Muscle of leg (tissue), 11 donors: ENCODE measurements around the gene NARS2. TPM values are rescaled to one million over a fixed set of nuclear protein-coding genes. Genes with fewer than 3 reads are reported as not detected.

ENCODE experiments used
- DNase-seq: peaks from one replicate; pipeline ENCODE4 v3.0.0; 2013
- H3K27ac ChIP-seq: one replicate; pipeline ENCODE4 v1.5.1; 2013; ENCODE audit warnings: mild to moderate bottlenecking, low read length, control low read depth
- H3K27me3 ChIP-seq: one replicate; pipeline ENCODE4 v1.6.1; 2013; ENCODE audit warnings: low read length; ENCODE audit not compliant: control insufficient read depth, insufficient read depth
- H3K36me3 ChIP-seq: one replicate; pipeline ENCODE4 v1.6.1; 2013; ENCODE audit warnings: low read length; ENCODE audit not compliant: control insufficient read depth, insufficient read depth
- H3K4me1 ChIP-seq: one replicate; pipeline ENCODE4 v1.6.1; 2013; ENCODE audit warnings: low read length; ENCODE audit not compliant: control insufficient read depth, insufficient read depth
- H3K4me3 ChIP-seq: one replicate; pipeline ENCODE4 v1.5.1; 2013; ENCODE audit warnings: low read length, control low read depth
- H3K9me3 ChIP-seq: replicated peaks from 2 replicates; pipeline ENCODE4 v1.6.1; 2013; ENCODE audit warnings: low read depth, low read length; ENCODE audit not compliant: control insufficient read depth
- WGBS: methylation state at CpG from one replicate; pipeline ENCODE4 v1.1.5; 2013; ENCODE audit warnings: missing lambda C conversion rate; ENCODE audit not compliant: insufficient coverage; 5-methylcytosine and 5-hydroxymethylcytosine counted together
- polyA plus RNA-seq, 8 donors: library from polyadenylated mRNA; unstranded; fragments of 120-200 nt; gene quantifications; one replicate each; pipeline versions ENCODE4 v1.2.1 to v1.2.3, GENCODE V29; 2013; ENCODE audit warnings: inconsistent platforms in 1 of 8, low replicate concordance in 1 of 8; ENCODE audit not compliant: insufficient read length in 8 of 8, insufficient read depth in 1 of 8
- total RNA-seq: library from RNA; stranded (reverse); fragments of 120-200 nt; gene quantifications from one replicate; pipeline ENCODE4 v1.2.4, GENCODE V29; 2013

NARS2 gene
- total and polyA plus RNA-seq, 9 donors, result 11.5 to 20.3 (median 14.9) TPM

DNA sequence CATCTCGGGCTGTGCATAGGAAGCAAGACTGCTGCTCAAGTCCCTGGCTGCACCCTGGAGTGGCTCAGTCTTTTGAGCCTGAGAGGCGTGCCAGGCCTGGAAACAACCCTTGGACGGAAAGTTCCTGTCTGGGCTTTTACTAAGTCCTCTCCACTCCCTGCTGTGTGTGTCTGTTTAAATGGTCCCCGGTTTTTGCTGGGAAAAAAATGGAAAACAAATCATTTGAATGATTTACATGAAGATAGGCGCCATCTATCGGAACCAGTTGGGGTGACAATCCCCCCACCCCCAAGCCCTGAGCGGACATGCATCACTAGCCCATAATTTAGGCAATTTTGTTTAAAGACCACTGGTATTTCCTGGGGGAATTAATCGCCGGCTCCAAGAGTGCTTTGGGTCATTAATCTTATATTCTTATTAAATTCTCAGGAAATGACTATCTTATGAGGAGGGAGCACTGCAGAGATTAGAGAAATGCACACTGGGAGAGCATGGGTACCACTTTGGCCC is 154.4 kb downstream of the NARS2 start:
- WGBS, result no CpG with 5 or more reads among the region's 9 CpGs
- H3K27me3 ChIP-seq, result peaks cover 4% of the 10 kb centered on the region
- no peak overlapping the region for H3K4me3 ChIP-seq
- peaks cover 26% of the 10 kb centered on the region for H3K4me1 ChIP-seq
- no peaks in the 10 kb centered on the region for H3K9me3 ChIP-seq
- peak overlapping the region; percentile 15 for H3K27ac ChIP-seq
- DNase-seq, result peak; percentile 95
- H3K36me3 ChIP-seq, result no peaks in the 10 kb centered on the region

DNA sequence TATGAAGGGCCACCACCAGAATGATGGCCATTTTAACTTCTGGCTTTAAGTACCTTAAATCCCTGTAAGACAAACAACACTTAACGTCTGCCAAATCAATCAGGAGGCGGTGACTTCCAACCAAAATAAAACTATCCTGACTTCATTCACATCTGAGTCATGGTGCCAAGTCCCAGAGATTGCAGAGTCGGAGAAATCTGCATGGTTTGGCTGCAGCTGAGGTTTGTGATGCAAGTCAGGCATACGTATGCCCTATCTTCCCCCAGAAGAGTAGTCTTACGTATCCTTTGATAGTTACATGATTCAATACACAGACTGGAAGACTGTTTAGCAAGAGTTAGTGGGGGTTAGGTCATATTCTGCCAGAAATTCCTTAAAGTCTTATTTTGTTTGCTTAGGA is 155.3 kb downstream of the NARS2 start:
- Histone ChIP-seq H3K27me3 (peaks cover 4% of the 10 kb centered on the region), H3K27ac (peak overlapping the region; percentile 72), H3K9me3 (no peaks in the 10 kb centered on the region), H3K4me3 (no peak overlapping the region), H3K4me1 (peaks cover 26% of the 10 kb centered on the region), H3K36me3 (no peaks in the 10 kb centered on the region)
- peak; percentile 81 for DNase-seq
- no CpG with 5 or more reads among the region's 5 CpGs for WGBS

DNA sequence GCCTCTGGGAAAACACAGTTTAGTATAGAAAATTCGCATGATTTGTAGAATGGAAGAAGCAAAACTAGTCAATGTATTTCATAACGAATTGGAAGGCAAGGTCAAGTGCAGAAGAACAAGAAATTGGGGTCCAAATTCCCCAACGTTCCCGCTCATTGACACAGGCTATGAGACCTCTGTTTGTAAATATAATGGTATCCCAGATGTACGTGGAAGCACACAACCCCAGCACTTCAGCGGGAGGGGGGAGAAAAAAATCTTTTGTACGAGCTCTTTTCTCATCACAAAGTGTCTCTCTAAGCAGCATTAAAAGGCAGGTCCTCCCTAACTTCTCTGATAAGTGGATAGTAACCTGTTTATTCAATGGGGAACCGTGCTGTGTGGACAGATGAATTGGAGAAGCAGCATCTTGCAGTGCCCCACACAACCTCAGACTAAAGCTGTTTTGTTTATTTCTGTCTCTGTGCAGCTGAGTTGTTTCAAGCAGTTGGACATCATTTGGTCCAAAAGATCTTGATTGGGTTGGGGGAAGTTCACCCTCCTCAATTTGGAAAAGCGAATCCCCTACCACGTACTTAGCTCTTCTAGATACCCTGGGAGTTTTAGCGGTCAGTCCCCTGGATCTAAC is 156.0 kb downstream of the NARS2 start:
- Histone ChIP-seq H3K9me3 (no peaks in the 10 kb centered on the region), H3K36me3 (no peaks in the 10 kb centered on the region), H3K4me3 (peak overlapping the region; percentile 55), H3K4me1 (peaks cover 26% of the 10 kb centered on the region), H3K27me3 (peaks cover 4% of the 10 kb centered on the region), H3K27ac (peak overlapping the region; percentile 72)
- DNase-seq, result no peak
- WGBS, result no CpG with 5 or more reads among the region's 11 CpGs

DNA sequence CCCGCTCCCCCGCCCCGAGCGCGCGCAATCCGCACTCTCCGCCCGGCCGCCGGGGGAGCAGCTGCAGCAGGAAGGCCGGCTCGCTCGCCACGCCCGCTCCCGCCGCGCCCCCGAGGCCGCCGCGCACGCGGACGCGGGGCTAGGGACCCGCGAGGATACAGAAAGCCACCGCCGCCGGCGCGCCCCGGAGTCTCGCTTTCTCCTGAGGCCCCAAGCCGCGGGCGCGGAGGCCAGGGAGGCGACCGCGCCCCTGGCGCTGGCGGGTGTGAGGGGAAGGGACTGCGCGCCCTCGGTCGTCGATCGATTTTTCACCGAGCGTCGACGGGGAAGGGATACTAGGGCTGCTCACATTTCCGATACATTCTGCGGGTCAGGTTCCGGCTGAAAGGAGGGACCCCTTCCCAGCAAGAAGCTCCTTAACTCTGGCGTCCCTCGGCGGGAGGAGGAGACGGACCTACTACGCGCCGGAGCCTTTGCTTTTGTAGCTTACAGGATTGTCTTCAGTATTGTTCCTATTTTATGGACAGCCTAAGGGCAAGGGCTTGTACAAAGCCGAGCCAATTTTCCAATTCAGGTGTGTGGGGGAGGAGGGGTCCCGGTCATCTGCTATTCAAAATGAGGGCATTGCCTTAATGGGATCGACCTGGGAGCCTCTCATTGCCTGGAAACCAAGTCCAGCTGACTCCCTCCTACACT is 156.6 kb downstream of the NARS2 start:
- peak overlapping the region; percentile 55 for H3K4me3 ChIP-seq
- peaks cover 26% of the 10 kb centered on the region for H3K4me1 ChIP-seq
- peak overlapping the region; percentile 72 for H3K27ac ChIP-seq
- no peaks in the 10 kb centered on the region for H3K36me3 ChIP-seq
- peak; percentile 95 for DNase-seq
- peaks cover 4% of the 10 kb centered on the region for H3K27me3 ChIP-seq
- under 1% methylated on average over 65 of the region's 68 CpGs for WGBS
- H3K9me3 ChIP-seq, result no peaks in the 10 kb centered on the region

DNA sequence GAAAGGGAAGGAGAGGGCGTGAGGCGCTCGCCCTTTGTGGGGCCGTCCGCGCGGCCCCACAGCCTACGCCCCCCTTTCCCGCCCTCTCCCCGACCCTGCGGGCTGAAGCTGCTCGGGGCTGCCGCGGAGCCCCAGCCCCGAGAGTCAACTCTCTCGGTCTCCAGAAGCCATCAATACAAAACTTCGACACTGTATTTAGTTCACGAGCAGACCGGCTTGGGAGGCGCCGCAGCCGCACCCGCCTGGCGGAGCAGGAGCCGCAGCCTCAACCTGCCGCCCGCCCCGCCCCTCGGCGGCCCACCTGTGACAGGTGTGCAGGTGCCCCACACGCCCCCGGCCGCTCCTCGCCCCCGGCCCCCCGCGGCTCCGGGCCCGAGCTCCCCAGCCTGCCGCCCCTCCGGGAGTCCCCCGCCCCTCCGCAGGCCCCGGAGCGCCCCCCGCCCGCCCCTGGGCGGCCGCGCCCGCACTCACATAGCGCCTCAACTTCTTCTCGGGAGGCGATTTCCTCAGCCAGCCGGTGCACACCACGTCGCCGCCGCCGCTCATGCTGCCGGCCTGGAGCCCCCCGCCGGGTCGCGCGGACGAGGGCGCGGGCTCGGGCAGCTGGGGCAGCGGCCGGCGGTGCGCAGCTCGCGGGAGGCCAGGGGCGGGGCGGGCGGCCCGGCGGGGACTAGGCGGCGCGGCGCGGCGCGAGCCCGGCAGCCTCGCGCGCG is 157.3 kb downstream of the NARS2 start, which contains the start of gene GAB2:
Gene GAB2, minus strand, starts transcription at position 646 of the 713 bp plus-strand sequence. Its CDS starts 100 bp downstream, at position 546.
- WGBS, result under 1% methylated on average over 87 of the region's 93 CpGs
- Histone ChIP-seq H3K27me3 (peaks cover 4% of the 10 kb centered on the region), H3K4me1 (peaks cover 26% of the 10 kb centered on the region)

DNA sequence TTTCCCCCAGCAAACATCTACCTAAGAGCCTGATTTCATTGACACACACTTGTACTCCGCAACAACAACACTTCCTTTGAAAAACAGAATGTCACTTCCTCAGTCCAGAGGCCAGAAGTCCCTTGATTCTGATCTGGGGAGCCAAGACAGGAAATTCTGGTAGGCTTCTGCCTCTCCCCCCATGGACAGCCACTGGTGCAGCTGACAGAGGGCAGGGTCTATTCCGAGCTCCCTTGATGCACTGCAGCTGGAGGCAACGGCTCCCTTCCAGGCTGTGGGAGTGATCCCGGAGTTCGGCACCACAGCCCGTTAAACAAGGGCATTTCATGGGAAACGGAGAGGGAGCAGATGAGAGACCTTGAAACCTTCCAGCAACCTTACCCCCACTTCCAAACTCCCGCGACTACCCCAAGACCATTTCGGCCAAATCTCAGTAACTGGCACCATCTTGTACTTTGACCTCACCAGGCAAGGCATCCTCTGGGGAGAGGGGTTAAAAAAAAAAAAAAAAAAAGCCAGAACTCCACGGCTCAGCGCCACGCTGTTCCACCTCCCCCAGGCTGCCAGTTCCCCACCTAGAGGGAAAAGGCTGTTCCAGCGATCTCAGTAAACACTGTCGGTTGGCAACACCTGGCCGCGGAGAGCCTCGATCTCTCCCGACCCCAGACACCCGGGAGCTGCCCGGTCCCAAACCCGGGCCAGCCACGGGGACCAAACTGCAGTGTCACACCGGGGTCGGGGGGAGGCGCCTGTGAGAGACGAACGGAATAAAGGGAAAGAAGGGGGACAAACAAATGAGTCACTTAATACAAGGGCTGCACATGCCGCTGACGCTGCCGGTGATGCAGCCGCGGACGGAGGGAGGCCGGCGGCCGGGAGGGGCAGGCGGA is 158.1 kb downstream of the NARS2 start:
- no peaks in the 10 kb centered on the region for H3K36me3 ChIP-seq
- DNase-seq, result peak; percentile 95
- WGBS, result under 1% methylated on average over 23 of the region's 38 CpGs
- peak overlapping the region; percentile 79 for H3K4me3 ChIP-seq
- H3K27ac ChIP-seq, result peak overlapping the region; percentile 96
- H3K9me3 ChIP-seq, result no peaks in the 10 kb centered on the region
- peaks cover 26% of the 10 kb centered on the region for H3K4me1 ChIP-seq
- peaks cover 4% of the 10 kb centered on the region for H3K27me3 ChIP-seq

More for the DNA sequence above, 157.3 kb downstream of the NARS2 start, which contains the start of gene GAB2:
- Histone ChIP-seq H3K4me3 (peak within 1 kb of the TSS; percentile 79), H3K27ac (peak within 1 kb of the TSS; percentile 96), H3K9me3 (no peaks in the 10 kb centered on the region), H3K36me3 (no peaks in the 10 kb centered on the region)
- no peak for DNase-seq

DNA sequence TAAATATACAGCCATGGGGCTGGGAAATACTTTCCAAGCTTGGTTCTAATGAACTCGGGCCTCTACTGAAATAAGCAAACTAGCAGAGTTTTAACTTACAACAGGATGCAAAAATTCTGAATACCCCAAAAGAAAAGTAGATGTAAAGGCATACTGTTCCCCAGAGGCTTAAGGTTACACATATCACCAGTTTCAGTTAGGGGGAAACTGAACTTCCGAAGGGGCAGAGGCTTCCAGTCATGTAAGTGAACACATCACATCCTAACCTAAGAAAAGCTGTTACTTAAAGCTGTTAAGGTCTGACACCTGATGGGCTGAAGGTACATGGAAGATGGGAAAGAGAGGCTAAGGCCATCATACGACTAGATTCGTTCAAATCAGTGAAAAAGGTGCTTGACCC is 159.3 kb downstream of the NARS2 start:
- Histone ChIP-seq H3K9me3 (peaks cover under 1% of the 10 kb centered on the region), H3K4me1 (peaks cover 20% of the 10 kb centered on the region), H3K27ac (peak overlapping the region; percentile 24), H3K36me3 (no peaks in the 10 kb centered on the region), H3K27me3 (peaks cover 4% of the 10 kb centered on the region), H3K4me3 (no peak overlapping the region)
- no peak for DNase-seq
- WGBS, result 82% methylated on average over 3 of the region's 4 CpGs

DNA sequence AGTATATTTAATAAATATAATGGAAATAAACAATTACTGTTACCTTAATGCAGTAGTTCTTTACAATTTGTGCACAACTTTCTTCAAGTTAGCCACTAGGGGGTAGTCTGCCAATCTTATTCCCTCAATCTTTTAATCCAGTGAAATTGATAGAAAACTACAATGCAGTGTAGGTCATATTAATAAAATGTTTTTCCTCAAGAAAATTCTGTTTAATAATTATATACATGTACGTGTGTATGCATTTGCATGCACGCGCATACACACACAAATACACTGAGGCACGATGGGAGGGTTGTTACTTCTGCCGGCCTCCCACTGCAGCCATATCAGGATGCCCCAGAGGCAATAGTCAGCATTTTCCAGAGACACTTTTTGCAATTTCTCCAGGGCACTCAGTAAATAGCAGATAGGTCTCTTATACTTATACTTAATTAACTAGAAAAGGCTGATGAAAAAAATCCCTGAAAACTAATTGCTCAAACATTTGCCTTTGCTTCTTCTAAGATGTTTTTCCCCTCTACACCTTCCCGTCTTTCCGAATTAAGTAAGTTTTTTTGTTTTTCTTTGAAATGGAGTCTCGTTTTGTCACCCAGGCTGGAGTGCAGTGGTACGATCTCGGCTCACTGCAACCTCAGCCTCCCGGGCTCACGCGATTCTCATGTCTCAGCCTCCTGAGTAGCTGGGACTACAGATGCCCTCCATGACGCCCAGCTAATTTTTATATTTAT is 160.2 kb downstream of the NARS2 start:
- H3K9me3 ChIP-seq, result peaks cover 5% of the 10 kb centered on the region
- H3K4me3 ChIP-seq, result no peak overlapping the region
- WGBS, result 78% methylated on average over 6 of the region's 14 CpGs
- DNase-seq, result no peak
- no peak overlapping the region for H3K27ac ChIP-seq
- H3K27me3 ChIP-seq, result peaks cover 4% of the 10 kb centered on the region
- peaks cover 16% of the 10 kb centered on the region for H3K4me1 ChIP-seq
- no peaks in the 10 kb centered on the region for H3K36me3 ChIP-seq

DNA sequence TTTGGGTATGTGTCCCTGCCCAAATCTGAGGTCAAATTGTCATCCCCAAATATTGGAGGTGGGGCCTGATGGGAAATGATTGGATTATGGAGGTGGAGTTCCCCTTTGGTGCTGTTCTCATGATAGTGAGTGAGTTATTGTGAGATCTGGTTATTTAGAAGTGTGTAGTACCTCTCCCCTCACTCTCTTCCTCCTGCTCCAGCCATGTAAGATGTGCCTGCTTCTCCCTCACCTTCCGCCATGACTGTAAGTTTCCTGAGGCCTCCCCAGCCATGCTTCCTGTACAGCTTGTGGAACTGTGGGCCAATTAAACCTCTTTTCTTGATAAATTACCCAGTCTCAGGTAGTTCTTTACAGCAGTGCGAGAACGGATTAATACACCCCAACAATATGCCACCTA is 166.0 kb downstream of the NARS2 start:
- Histone ChIP-seq H3K4me1 (peaks cover 3% of the 10 kb centered on the region), H3K27me3 (no peaks in the 10 kb centered on the region), H3K4me3 (no peak overlapping the region), H3K9me3 (peaks cover 15% of the 10 kb centered on the region), H3K27ac (no peak overlapping the region), H3K36me3 (peaks cover 3% of the 10 kb centered on the region)
- WGBS, result 89% methylated on average over 1 of the region's 3 CpGs
- DNase-seq, result no peak
